Natural killer cell treated with Interleukin-12 subunit alpha and Interleukin-12 subunit beta and Interleukin-15 and Interleukin-18, amount 100 ng/mL, for 72 hours (primary cell): Measurements from ENCODE around the gene DDC. TPM values are rescaled to one million over a fixed set of nuclear protein-coding genes. Genes with fewer than 3 reads are reported as not detected.
"Not testable (repeated sequence)": the region's sequence is repeated elsewhere in the genome, so short reads cannot be mapped to it uniquely, and the experiment has no call there.

Experiments
- ATAC-seq, 2 donors: fragments of 150-1000 bp; cut with Tn5 transposase in 1 of 2; sonication (Bioruptor Pico), chemical (Tn5 transposase) in 1 of 2; 2 replicates each; pipeline ENCODE4 v1.10.0; 2021
- DNase-seq: peaks from one replicate; pipeline ENCODE4 v3.0.0; 2022; ENCODE audit warnings: low spot score
- H3K27ac Mint-ChIP-seq, 2 donors: 1 replicate in 1 of 2; 2 replicates in 1 of 2; pipeline ENCODE4 v1.8.0; 2022; ENCODE audit warnings: mixed read lengths in 2 of 2, mild to moderate bottlenecking in 1 of 2, moderate library complexity in 1 of 2
- H3K27me3 Mint-ChIP-seq, 2 donors: 1 replicate in 1 of 2; 2 replicates in 1 of 2; pipeline ENCODE4 v1.8.0; 2022; ENCODE audit warnings: mixed read lengths in 2 of 2
- H3K36me3 Mint-ChIP-seq: one replicate; pipeline ENCODE4 v1.8.0; 2022; ENCODE audit warnings: mixed read lengths
- H3K4me1 Mint-ChIP-seq, 2 donors: 1 replicate in 1 of 2; 2 replicates in 1 of 2; pipeline ENCODE4 v1.8.0; 2022; ENCODE audit warnings: low read depth in 2 of 2, mixed read lengths in 2 of 2, mild to moderate bottlenecking in 1 of 2
- H3K4me3 Mint-ChIP-seq: one replicate; pipeline ENCODE4 v1.8.0; 2022; ENCODE audit warnings: mixed read lengths
- H3K9me3 Mint-ChIP-seq: 2 replicates; pipeline ENCODE4 v1.8.0; 2022; ENCODE audit warnings: mixed read lengths
- total RNA-seq, 2 donors: library from RNA; stranded (reverse); gene quantifications; one replicate each; pipeline ENCODE4 v1.2.3, GENCODE V29; 2022

DDC gene
- total RNA-seq, 2 donors from 2014 or later = not detected

- Mint-ChIP-seq H3K27me3 (peaks cover 0 to 16% of the 10 kb centered on the region in 2 donors), H3K4me1 (peaks cover 7 to 9% of the 10 kb centered on the region in 2 donors), H3K9me3 (no peaks in the 10 kb centered on the region), H3K36me3 (no peaks in the 10 kb centered on the region), H3K27ac (no peak overlapping the region), H3K4me3 (no peak overlapping the region)
- DNase-seq = no peak
- ATAC-seq = no peak
Measured at GRCh38 chr7:50472427-50472826, 92.8 kb downstream of the DDC start.

- Mint-ChIP-seq H3K4me1 (peaks cover 8 to 11% of the 10 kb centered on the region in 2 donors), H3K27ac (no peak overlapping the region), H3K9me3 (no peaks in the 10 kb centered on the region), H3K36me3 (no peaks in the 10 kb centered on the region), H3K4me3 (no peak overlapping the region), H3K27me3 (peaks cover 0 to 18% of the 10 kb centered on the region in 2 donors)
- DNase-seq (no peak), ATAC-seq (no peak)
Measured at GRCh38 chr7:50471970-50472369, 93.2 kb downstream of the DDC start.

GRCh38 chr7:50470250-50471163, 94.7 kb downstream of the DDC start:
- peaks cover 8 to 11% of the 10 kb centered on the region in 2 donors for H3K4me1 Mint-ChIP-seq
- ATAC-seq = no peak
- no peak overlapping the region for H3K4me3 Mint-ChIP-seq
- H3K36me3 Mint-ChIP-seq = no peaks in the 10 kb centered on the region
- peaks cover 0 to 13% of the 10 kb centered on the region in 2 donors for H3K27me3 Mint-ChIP-seq
- no peak for DNase-seq
- no peaks in the 10 kb centered on the region for H3K9me3 Mint-ChIP-seq
- H3K27ac Mint-ChIP-seq = no peak overlapping the region

GRCh38 chr7:50469181-50469580, 96.0 kb downstream of the DDC start:
- ATAC-seq (no peak), DNase-seq (no peak)
- Mint-ChIP-seq H3K4me1 (peaks cover 8 to 11% of the 10 kb centered on the region in 2 donors), H3K27me3 (peaks cover 7 to 16% of the 10 kb centered on the region in 2 donors), H3K36me3 (no peaks in the 10 kb centered on the region), H3K9me3 (no peaks in the 10 kb centered on the region), H3K4me3 (no peak overlapping the region), H3K27ac (no peak overlapping the region)

GRCh38 chr7:50467817-50468610, 97.2 kb downstream of the DDC start:
- H3K27ac Mint-ChIP-seq = peak overlapping the region in 1 of 2 donors; percentile 56
- H3K9me3 Mint-ChIP-seq = no peaks in the 10 kb centered on the region
- H3K27me3 Mint-ChIP-seq = peaks cover 7 to 13% of the 10 kb centered on the region in 2 donors
- H3K4me3 Mint-ChIP-seq = no peak overlapping the region
- ATAC-seq = peak; percentile 84 to 86
- peaks cover 8 to 11% of the 10 kb centered on the region in 2 donors for H3K4me1 Mint-ChIP-seq
- peak; percentile 76 for DNase-seq
- H3K36me3 Mint-ChIP-seq = no peaks in the 10 kb centered on the region

- Mint-ChIP-seq H3K4me3 (no peak overlapping the region), H3K36me3 (no peaks in the 10 kb centered on the region), H3K27me3 (peaks cover 7 to 8% of the 10 kb centered on the region in 2 donors), H3K4me1 (peaks cover 8 to 11% of the 10 kb centered on the region in 2 donors), H3K9me3 (no peaks in the 10 kb centered on the region), H3K27ac (peak overlapping the region in 1 of 2 donors; percentile 56)
- ATAC-seq = no peak
- DNase-seq = no peak
Measured at GRCh38 chr7:50466815-50467585, 98.2 kb downstream of the DDC start.

GRCh38 chr7:50463035-50463434, 102.2 kb downstream of the DDC start:
- Mint-ChIP-seq H3K9me3 (no peaks in the 10 kb centered on the region), H3K4me1 (peaks cover 6 to 8% of the 10 kb centered on the region in 2 donors), H3K27ac (no peak overlapping the region), H3K27me3 (peaks cover 8 to 9% of the 10 kb centered on the region in 2 donors), H3K4me3 (no peak overlapping the region), H3K36me3 (no peaks in the 10 kb centered on the region)
- no peak for DNase-seq
- no peak for ATAC-seq

GRCh38 chr7:50462361-50462760, 102.8 kb downstream of the DDC start:
- H3K4me3 Mint-ChIP-seq = no peak overlapping the region
- peaks cover 9 to 15% of the 10 kb centered on the region in 2 donors for H3K27me3 Mint-ChIP-seq
- DNase-seq (no peak), ATAC-seq (no peak)
- no peak overlapping the region for H3K27ac Mint-ChIP-seq
- H3K9me3 Mint-ChIP-seq = no peaks in the 10 kb centered on the region
- no peaks in the 10 kb centered on the region for H3K36me3 Mint-ChIP-seq
- peaks cover under 1 to 2% of the 10 kb centered on the region in 2 donors for H3K4me1 Mint-ChIP-seq

GRCh38 chr7:50461695-50462094, 103.5 kb downstream of the DDC start:
- no peak overlapping the region for H3K4me3 Mint-ChIP-seq
- H3K36me3 Mint-ChIP-seq = no peaks in the 10 kb centered on the region
- H3K4me1 Mint-ChIP-seq = no peaks in the 10 kb centered on the region
- no peak overlapping the region for H3K27ac Mint-ChIP-seq
- no peaks in the 10 kb centered on the region for H3K9me3 Mint-ChIP-seq
- no peak for DNase-seq
- H3K27me3 Mint-ChIP-seq = peaks cover 10 to 15% of the 10 kb centered on the region in 2 donors
- no peak for ATAC-seq

GRCh38 chr7:50459183-50459582, 106.0 kb downstream of the DDC start:
- peaks cover 15 to 16% of the 10 kb centered on the region in 2 donors for H3K27me3 Mint-ChIP-seq
- DNase-seq, H3K36me3 Mint-ChIP-seq, H3K4me3 Mint-ChIP-seq, ATAC-seq, H3K9me3 Mint-ChIP-seq, H3K4me1 Mint-ChIP-seq, H3K27ac Mint-ChIP-seq: not testable (repeated sequence)

- ATAC-seq = not testable (repeated sequence)
Measured at GRCh38 chr7:50458651-50459050, 106.6 kb downstream of the DDC start.

GRCh38 chr7:50456371-50457123, 108.7 kb downstream of the DDC start:
- H3K4me3 Mint-ChIP-seq = no peak overlapping the region
- peaks cover 20 to 23% of the 10 kb centered on the region in 2 donors for H3K27me3 Mint-ChIP-seq
- no peaks in the 10 kb centered on the region for H3K36me3 Mint-ChIP-seq
- H3K9me3 Mint-ChIP-seq = no peaks in the 10 kb centered on the region
- no peak for ATAC-seq
- H3K4me1 Mint-ChIP-seq = no peaks in the 10 kb centered on the region
- H3K27ac Mint-ChIP-seq = no peak overlapping the region
- no peak for DNase-seq

More at GRCh38 chr7:50458651-50459050, 106.6 kb downstream of the DDC start:
- not testable (repeated sequence) for DNase-seq, H3K9me3 Mint-ChIP-seq, H3K36me3 Mint-ChIP-seq, H3K4me3 Mint-ChIP-seq, H3K4me1 Mint-ChIP-seq, H3K27ac Mint-ChIP-seq
- H3K27me3 Mint-ChIP-seq = peaks cover 17% of the 10 kb centered on the region in 2 donors

- no peaks in the 10 kb centered on the region for H3K9me3 Mint-ChIP-seq
- H3K27me3 Mint-ChIP-seq = peaks cover 20 to 23% of the 10 kb centered on the region in 2 donors
- DNase-seq (no peak), ATAC-seq (no peak)
- peaks cover 0 to 5% of the 10 kb centered on the region in 2 donors for H3K4me1 Mint-ChIP-seq
- no peaks in the 10 kb centered on the region for H3K36me3 Mint-ChIP-seq
- no peak overlapping the region for H3K4me3 Mint-ChIP-seq
- no peak overlapping the region for H3K27ac Mint-ChIP-seq
Measured at GRCh38 chr7:50455658-50456057, 109.5 kb downstream of the DDC start.
